A549 (cell line): ENCODE results near the gene EHBP1.
A peak's percentile ranks its signal among the peaks of the same experiment; 100 is the strongest.

ENCODE experiments used
- CHD2 ChIP-seq: fragments of 150-350 bp; IDR thresholded peaks from 2 replicates; pipeline ENCODE4 v1.6.1; 2014; ENCODE audit warnings: low read length; ENCODE audit not compliant: partially characterized antibody
- JUN ChIP-seq, 2 experiments: fragments of >200 bp; sonication (Bioruptor Twin); formaldehyde crosslinking; IDR thresholded peaks; 2 replicates in 1 of 2; 3 replicates in 1 of 2; pipeline ENCODE4 v1.6.1; 2016 to 2017
- JUNB ChIP-seq: fragments of >200 bp; sonication (Bioruptor Twin); formaldehyde crosslinking; IDR thresholded peaks from 2 replicates; pipeline ENCODE4 v1.6.1; 2016
- PHF8 ChIP-seq: fragments of 200-600 bp; sonication (generic); IDR thresholded peaks from 2 replicates; pipeline ENCODE4 v1.6.1; 2016; ENCODE audit warnings: low read depth, mild to moderate bottlenecking, antibody characterized with exemption, moderate library complexity, borderline replicate concordance
- POLR2A ChIP-seq: IDR thresholded peaks from 2 replicates; pipeline ENCODE4 v1.6.1; 2012; ENCODE audit warnings: mild to moderate bottlenecking, low read length
- POLR2AphosphoS2 ChIP-seq: conservative IDR thresholded peaks from 2 replicates; pipeline ENCODE4 v1.6.1; 2012; ENCODE audit warnings: low read length, improper control_type of control experiment, inconsistent platforms
- SMC3 ChIP-seq: fragments of >200 bp; sonication (Bioruptor Twin); formaldehyde crosslinking; IDR thresholded peaks from 3 replicates; pipeline ENCODE4 v1.6.1; 2018; ENCODE audit warnings: inconsistent platforms
- TFCP2L1 ChIP-seq: fragments of 250-450 bp; sonication (Bioruptor Pico); IDR thresholded peaks from 2 replicates; pipeline ENCODE4 v1.5.0; 2021; ENCODE audit warnings: mild to moderate bottlenecking
- TF ChIP-seq, protein P1 (sequence below): fragments of >200 bp; sonication (Bioruptor Twin); formaldehyde crosslinking; IDR thresholded peaks from 3 replicates; pipeline ENCODE4 v1.5.1; 2016
- TF ChIP-seq, protein P2 (sequence below): fragments of 450-650 bp; IDR thresholded peaks from 2 replicates; pipeline ENCODE4 v1.6.1; 2014; ENCODE audit warnings: antibody characterized with exemption

DNA sequence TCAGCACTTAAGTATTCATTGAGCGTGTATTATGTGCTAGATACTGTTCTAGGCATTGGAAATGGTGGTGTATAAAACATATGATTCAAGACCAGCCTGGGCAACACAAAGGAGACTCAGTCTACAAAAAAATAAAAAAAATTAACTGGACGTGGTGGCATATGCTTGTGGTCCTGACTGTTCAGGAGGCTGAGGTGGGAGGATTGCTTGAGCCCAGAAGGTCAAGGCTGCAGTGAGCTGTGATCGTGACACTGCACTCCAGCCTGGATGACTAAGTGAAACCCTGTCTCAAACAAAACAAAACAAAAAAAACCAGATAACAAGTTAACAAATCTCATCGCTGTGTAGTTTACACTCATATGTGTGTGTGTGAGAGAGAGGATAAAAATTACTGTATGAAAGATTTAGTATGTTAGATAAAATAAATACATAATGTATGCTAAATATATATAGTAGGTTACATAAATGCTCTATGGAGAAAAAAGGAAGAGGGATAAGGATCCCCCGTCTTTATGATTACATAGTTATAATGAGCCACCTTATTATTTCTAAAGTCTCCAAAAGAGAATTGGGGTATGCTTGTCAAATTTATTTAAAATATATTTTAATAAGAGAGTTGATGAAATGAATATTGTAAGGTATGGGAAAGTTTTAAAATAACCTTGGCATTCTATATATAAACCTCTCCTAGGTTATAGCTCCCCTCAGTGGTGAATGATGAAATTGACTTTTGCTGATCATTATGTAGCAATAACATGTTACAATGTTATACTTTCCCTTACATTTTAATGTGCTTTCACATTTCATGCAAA, 69.2 kb downstream of the EHBP1 start:
- TF ChIP-seq POLR2A (no peak), PHF8 (no peak), TFCP2L1 (no peak), SMC3 (peak; percentile 94), POLR2AphosphoS2 (no peak), CHD2 (no peak), JUNB (0 out of 2 replicates have a peak, but pooled peaks have one; percentile 38), JUN (IDR thresholded peaks at IDR 0.05) (no peak; a peak in 1 of 5 replicates)
- TF ChIP-seq, protein P1, sequence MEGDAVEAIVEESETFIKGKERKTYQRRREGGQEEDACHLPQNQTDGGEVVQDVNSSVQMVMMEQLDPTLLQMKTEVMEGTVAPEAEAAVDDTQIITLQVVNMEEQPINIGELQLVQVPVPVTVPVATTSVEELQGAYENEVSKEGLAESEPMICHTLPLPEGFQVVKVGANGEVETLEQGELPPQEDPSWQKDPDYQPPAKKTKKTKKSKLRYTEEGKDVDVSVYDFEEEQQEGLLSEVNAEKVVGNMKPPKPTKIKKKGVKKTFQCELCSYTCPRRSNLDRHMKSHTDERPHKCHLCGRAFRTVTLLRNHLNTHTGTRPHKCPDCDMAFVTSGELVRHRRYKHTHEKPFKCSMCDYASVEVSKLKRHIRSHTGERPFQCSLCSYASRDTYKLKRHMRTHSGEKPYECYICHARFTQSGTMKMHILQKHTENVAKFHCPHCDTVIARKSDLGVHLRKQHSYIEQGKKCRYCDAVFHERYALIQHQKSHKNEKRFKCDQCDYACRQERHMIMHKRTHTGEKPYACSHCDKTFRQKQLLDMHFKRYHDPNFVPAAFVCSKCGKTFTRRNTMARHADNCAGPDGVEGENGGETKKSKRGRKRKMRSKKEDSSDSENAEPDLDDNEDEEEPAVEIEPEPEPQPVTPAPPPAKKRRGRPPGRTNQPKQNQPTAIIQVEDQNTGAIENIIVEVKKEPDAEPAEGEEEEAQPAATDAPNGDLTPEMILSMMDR = peak; percentile 95
- TF ChIP-seq, protein P2, sequence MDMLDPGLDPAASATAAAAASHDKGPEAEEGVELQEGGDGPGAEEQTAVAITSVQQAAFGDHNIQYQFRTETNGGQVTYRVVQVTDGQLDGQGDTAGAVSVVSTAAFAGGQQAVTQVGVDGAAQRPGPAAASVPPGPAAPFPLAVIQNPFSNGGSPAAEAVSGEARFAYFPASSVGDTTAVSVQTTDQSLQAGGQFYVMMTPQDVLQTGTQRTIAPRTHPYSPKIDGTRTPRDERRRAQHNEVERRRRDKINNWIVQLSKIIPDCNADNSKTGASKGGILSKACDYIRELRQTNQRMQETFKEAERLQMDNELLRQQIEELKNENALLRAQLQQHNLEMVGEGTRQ = no peak
